ENCODE measurements around the gene OR2A7.
"Not testable (repeated sequence)": the region's sequence is repeated elsewhere in the genome, so short reads cannot be mapped to it uniquely, and the experiment has no call there.

- TF ChIP-seq CTCF, POLR2A (IDR thresholded peaks at IDR 0.05): not testable (repeated sequence)
Measured at GRCh38 chr7:144311872-144312469, 47.4 kb upstream of the OR2A7 start, which contains the start of gene OR2A1.
